ENCODE data around the gene PHOSPHO1.

Gene PHOSPHO1

DNA sequence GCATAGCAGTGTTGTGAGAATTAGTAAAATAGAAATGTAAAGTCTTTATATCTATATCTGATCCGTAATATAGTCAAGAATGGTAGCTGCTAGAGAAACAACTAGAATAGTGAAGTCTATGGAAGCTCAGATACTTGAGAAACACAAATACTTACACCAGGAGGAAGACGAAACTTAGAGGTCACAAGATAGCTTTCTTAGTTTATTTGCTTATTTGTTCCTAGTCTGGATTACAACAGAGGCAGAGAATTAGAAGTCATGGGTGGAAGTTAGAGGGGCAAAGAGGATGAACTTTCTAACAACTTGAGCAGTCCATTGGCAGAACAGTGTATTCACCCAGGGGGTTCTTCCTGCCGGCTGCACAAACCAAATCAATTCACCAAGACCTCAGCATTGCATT is 34.1 kb downstream of the PHOSPHO1 start:
- DNase-seq (ENCODE audit: low read depth) = no peak
- TF ChIP-seq, protein P1, sequence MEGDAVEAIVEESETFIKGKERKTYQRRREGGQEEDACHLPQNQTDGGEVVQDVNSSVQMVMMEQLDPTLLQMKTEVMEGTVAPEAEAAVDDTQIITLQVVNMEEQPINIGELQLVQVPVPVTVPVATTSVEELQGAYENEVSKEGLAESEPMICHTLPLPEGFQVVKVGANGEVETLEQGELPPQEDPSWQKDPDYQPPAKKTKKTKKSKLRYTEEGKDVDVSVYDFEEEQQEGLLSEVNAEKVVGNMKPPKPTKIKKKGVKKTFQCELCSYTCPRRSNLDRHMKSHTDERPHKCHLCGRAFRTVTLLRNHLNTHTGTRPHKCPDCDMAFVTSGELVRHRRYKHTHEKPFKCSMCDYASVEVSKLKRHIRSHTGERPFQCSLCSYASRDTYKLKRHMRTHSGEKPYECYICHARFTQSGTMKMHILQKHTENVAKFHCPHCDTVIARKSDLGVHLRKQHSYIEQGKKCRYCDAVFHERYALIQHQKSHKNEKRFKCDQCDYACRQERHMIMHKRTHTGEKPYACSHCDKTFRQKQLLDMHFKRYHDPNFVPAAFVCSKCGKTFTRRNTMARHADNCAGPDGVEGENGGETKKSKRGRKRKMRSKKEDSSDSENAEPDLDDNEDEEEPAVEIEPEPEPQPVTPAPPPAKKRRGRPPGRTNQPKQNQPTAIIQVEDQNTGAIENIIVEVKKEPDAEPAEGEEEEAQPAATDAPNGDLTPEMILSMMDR (conservative IDR thresholded peaks at IDR 0.05; ENCODE audit: low read depth, low read length) = no peak
- no peak overlapping the region for H3K4me3 ChIP-seq (ENCODE audit: low read length)

DNA sequence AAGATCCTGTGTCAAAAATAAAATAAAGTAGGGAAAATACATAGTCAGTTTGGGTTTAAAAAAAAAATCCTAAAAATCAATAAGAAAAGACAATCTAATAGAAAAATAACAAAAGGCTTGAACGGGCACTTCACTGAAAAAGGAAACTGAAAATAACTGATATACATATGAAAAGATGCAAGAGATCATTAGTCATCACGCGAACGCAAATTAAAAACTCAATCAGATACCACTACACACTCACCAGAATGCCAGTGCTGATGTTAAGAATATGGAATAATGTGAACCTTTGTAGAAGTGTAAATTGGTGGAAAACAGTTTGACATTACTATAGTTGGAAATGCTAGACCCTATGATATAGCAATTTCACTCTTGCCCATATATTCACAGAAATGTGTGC is 34.8 kb downstream of the PHOSPHO1 start:
- DNase-seq (ENCODE audit: low read depth) = no peak
- TF ChIP-seq, protein P1 (conservative IDR thresholded peaks at IDR 0.05; ENCODE audit: low read depth, low read length) = no peak
- H3K4me3 ChIP-seq (ENCODE audit: low read length) = no peak overlapping the region

DNA sequence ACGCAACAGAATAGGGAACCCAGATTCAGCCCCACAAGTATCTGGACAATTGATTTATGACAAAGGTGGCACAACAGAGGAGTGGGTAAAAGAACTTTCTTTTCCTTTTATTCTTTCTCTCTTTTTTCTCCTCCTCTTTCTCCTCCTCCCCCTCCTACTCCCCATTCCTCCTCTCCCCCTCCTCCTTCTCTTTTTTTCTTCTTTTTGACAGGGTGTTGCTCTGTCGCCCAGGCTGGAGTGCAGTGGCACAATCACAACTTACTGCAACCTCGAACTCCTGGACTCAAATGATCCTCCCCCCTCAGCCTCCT is 36.3 kb downstream of the PHOSPHO1 start:
- DNase-seq (ENCODE audit: low read depth) = no peak
- TF ChIP-seq, protein P1 (conservative IDR thresholded peaks at IDR 0.05; ENCODE audit: low read depth, low read length) = no peak
- H3K4me3 ChIP-seq (ENCODE audit: low read length) = no peak overlapping the region

DNA sequence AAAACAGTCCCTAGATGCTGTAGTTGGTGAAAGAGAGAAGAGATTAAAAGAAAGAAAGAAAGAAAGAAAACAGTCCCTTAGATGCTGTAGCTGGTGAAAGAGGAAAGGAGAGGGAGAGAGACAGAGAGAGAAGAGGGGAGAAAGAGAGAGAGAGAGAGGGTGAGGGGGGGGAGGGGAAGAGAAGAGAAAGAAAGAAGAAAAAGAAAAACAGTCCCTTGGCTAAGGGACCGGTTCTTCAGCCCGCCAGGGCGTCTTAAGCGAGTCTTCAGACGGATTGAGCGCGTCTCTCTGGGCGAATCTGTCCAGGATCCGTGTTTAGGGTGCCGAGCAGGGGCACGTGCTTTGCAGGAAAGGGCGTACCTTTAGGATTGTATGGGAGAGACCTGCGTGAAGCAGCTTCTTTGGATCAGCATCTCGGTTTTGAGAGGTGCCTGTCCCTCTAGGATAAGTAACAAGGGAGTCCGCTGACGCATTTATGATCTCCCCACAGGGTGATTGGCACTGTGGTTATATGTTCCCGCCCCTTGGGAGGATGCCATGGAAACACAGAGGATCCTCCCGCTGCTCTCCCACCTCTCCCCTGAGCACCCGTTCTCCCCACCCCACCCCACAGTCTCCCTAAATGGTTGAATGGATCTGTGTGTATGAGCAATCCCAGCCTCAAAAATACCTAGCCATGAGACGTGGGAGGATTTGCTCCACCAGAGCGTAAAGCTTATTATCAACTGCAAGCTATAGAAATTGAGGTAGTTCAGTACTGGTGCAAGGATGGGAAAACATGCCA is 36.9 kb downstream of the PHOSPHO1 start:
- H3K4me3 ChIP-seq (ENCODE audit: low read length) = peak overlapping the region; percentile 81
- TF ChIP-seq, protein P1 (conservative IDR thresholded peaks at IDR 0.05; ENCODE audit: low read depth, low read length) = no peak
- DNase-seq (ENCODE audit: low read depth) = peak; percentile 39

DNA sequence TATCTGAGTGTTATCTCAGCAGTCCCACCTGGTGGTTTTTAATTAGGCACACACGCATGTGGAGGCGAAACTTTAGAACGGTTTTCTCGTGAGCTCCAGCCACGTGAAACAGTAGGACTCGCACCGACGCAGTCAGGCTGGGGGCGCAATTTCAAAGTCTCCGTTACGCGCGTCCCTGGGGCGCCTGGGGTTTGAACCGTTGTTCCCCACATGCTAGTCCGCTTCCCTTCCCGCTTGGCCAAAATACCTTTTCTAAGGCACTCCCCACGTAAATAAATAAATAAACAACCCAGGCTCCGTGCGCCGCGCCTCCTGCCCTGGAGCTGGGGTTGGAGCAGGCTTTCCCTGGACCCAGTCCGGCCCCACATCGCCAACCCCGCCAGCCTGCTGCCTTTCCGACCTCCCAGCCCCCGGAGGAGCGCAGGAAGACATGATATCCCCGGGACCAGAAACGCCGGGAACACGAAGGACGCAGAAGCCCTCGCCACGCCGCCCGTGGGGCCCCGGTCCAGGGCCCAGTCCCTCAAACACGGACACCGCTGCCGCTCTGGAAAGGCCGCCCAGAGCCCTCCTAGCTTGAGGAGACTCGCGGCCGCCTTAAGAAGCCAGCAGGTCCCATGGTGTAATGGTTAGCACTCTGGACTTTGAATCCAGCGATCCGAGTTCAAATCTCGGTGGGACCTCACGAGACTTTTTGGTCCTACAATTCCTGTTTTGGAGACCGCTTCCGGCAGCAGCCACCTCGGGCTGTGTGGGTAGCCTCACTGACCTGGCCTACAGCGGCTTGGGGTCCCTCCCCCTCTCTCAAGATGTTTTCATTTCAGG is 38.5 kb downstream of the PHOSPHO1 start:
- peak; percentile 62 for DNase-seq (ENCODE audit: low read depth)
- peak overlapping the region; percentile 81 for H3K4me3 ChIP-seq (ENCODE audit: low read length)
- TF ChIP-seq, protein P1 (conservative IDR thresholded peaks at IDR 0.05; ENCODE audit: low read depth, low read length) = peak; percentile 39

DNA sequence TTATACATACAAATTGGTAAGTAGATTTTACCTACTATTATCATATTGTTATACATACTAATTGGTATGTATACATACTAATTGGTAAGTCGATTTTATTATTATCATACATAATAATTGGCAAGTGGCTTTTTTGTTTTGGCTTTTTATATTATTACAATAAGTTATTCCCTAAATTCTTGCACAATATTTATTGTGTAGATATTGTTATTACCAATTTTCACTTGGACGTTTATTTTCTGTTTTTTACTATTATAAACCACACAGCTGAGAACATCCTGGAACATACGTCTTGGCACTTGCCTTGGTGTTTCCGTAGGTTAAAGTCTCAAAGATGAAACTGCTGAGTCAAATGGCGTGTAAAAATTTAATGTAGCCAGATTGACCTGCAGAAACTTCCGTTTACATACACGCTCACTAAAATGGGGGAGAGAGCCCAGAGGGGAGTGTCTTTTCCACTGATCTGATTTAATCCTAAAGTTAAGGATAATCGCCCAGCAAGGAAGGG is 39.1 kb downstream of the PHOSPHO1 start:
- TF ChIP-seq, protein P1 (conservative IDR thresholded peaks at IDR 0.05; ENCODE audit: low read depth, low read length) = no peak
- DNase-seq (ENCODE audit: low read depth) = no peak
- peak overlapping the region; percentile 81 for H3K4me3 ChIP-seq (ENCODE audit: low read length)
